OCI-LY3 (cell line): ENCODE data around the gene FOXL1.

ENCODE experiments used
- H2AFZ ChIP-seq: fragments of 200-600, 300-600 bp; shearing (Covaris generic); 2 replicates; pipeline ENCODE4 v1.6.0; 2014; ENCODE audit warnings: antibody characterized with exemption, low read depth, low read length
- H3K27ac ChIP-seq: fragments of 200-600, 300-600 bp; sonication (generic); 2 replicates; pipeline ENCODE4 v1.5.1; 2014; ENCODE audit warnings: mild to moderate bottlenecking, low read length, moderate library complexity, mixed read lengths
- H3K27me3 ChIP-seq: fragments of 200-600, 300-600 bp; sonication (generic); 2 replicates; pipeline ENCODE4 v1.6.1; 2014; ENCODE audit warnings: low read depth, low read length, mixed read lengths
- H3K36me3 ChIP-seq: fragments of 200-600, 300-600 bp; sonication (generic); replicated peaks from 2 replicates; pipeline ENCODE3; 2014; ENCODE audit warnings: low read depth, low read length, mixed read lengths
- H3K4me1 ChIP-seq: fragments of 300-600, 200-600 bp; sonication (generic); 2 replicates; pipeline ENCODE4 v1.6.1; 2014; ENCODE audit warnings: low read length, mixed read lengths
- H3K4me2 ChIP-seq: fragments of 200-600, 300-600 bp; sonication (generic); 2 replicates; pipeline ENCODE4 v1.6.1; 2014; ENCODE audit warnings: low read length, mixed read lengths
- H3K4me3 ChIP-seq: fragments of 300-600, 200-600 bp; sonication (generic); 2 replicates; pipeline ENCODE4 v1.5.1; 2014; ENCODE audit warnings: antibody characterized with exemption, mild to moderate bottlenecking, low read length, moderate library complexity
- H3K79me2 ChIP-seq: fragments of 300-600, 200-600 bp; shearing (Covaris generic); 2 replicates; pipeline ENCODE4 v1.6.1; 2014; ENCODE audit warnings: mild to moderate bottlenecking, low read length, mixed read lengths
- H3K9ac ChIP-seq: fragments of 300-600, 200-600 bp; shearing (Covaris generic); 2 replicates; pipeline ENCODE4 v1.6.0; 2014; ENCODE audit warnings: mild to moderate bottlenecking, low read length, moderate library complexity
- H3K9me3 ChIP-seq: fragments of 200-600, 300-600 bp; shearing (Covaris generic); 2 replicates; pipeline ENCODE4 v1.6.1; 2014; ENCODE audit warnings: low read length, mixed read lengths; ENCODE audit not compliant: insufficient read depth
- H4K20me1 ChIP-seq: fragments of 200-600, 300-600 bp; sonication (generic); 2 replicates; pipeline ENCODE4 v1.6.1; 2016; ENCODE audit warnings: low read length, mixed read lengths; ENCODE audit not compliant: insufficient read depth
- CTCF ChIP-seq: fragments of 200-600, 300-600 bp; sonication (generic); IDR thresholded peaks from 2 replicates; pipeline ENCODE4 v1.5.1; 2014; ENCODE audit warnings: antibody characterized with exemption, low read length, low read depth
- EZH2phosphoT487 ChIP-seq: fragments of 200-600 bp; shearing (Covaris generic); IDR thresholded peaks from 2 replicates; pipeline ENCODE4 v1.6.1; 2018; ENCODE audit warnings: antibody characterized with exemption, mixed run types, low read depth

Gene FOXL1

GRCh38 chr16:86619239-86619794 is 41.0 kb downstream of the FOXL1 start:
- H3K27me3 ChIP-seq, result no peaks in the 10 kb centered on the region
- H4K20me1 ChIP-seq, result no peaks in the 10 kb centered on the region
- no peak overlapping the region for H3K4me3 ChIP-seq
- no peaks in the 10 kb centered on the region for H3K4me1 ChIP-seq
- no peak overlapping the region for H3K4me2 ChIP-seq
- no peak for TF ChIP-seq CTCF
- no peaks in the 10 kb centered on the region for H3K79me2 ChIP-seq
- H3K36me3 ChIP-seq, result no peaks in the 10 kb centered on the region
- H2AFZ ChIP-seq, result no peak overlapping the region
- H3K9ac ChIP-seq, result no peak overlapping the region
- H3K27ac ChIP-seq, result no peak overlapping the region
- no peaks in the 10 kb centered on the region for H3K9me3 ChIP-seq

GRCh38 chr16:86620184-86620583 is 41.8 kb downstream of the FOXL1 start:
- no peaks in the 10 kb centered on the region for H4K20me1 ChIP-seq
- TF ChIP-seq CTCF (no peak), EZH2phosphoT487 (no peak)
- H3K4me3 ChIP-seq, result no peak overlapping the region
- H3K79me2 ChIP-seq, result no peaks in the 10 kb centered on the region
- H2AFZ ChIP-seq, result no peak overlapping the region
- H3K27ac ChIP-seq, result no peak overlapping the region
- no peaks in the 10 kb centered on the region for H3K36me3 ChIP-seq
- no peaks in the 10 kb centered on the region for H3K4me1 ChIP-seq
- H3K27me3 ChIP-seq, result no peaks in the 10 kb centered on the region
- H3K9me3 ChIP-seq, result no peaks in the 10 kb centered on the region
- H3K9ac ChIP-seq, result no peak overlapping the region
- H3K4me2 ChIP-seq, result no peak overlapping the region

DNA sequence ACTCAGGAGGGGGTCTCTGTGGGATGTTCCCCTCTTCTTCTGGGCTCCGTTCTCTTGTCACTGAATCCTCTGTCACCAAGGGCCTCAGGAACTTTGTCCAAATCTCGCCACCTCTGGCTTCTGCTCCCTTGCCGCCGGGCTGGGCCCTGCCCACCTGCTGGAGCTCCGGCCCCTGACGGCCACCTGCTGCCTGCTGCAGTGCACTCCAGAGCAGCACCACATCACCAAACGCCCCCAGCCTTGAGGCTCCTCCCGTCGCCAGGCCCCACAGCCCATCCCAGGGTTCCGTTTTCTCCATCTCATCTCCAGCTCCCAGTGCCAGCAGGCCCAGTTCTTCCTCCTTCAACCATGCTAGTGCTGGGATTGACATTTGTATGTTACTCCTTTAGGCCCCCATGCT is 43.6 kb downstream of the FOXL1 start:
- no peak overlapping the region for H3K27ac ChIP-seq
- no peaks in the 10 kb centered on the region for H3K9me3 ChIP-seq
- H2AFZ ChIP-seq, result no peak overlapping the region
- no peaks in the 10 kb centered on the region for H4K20me1 ChIP-seq
- H3K27me3 ChIP-seq, result no peaks in the 10 kb centered on the region; the same call in 1 of the 2 replicates
- no peak overlapping the region for H3K9ac ChIP-seq
- H3K79me2 ChIP-seq, result no peaks in the 10 kb centered on the region
- H3K36me3 ChIP-seq, result no peaks in the 10 kb centered on the region
- no peak overlapping the region for H3K4me3 ChIP-seq
- no peak overlapping the region for H3K4me2 ChIP-seq
- no peak for TF ChIP-seq CTCF
- TF ChIP-seq EZH2phosphoT487, result no peak
- H3K4me1 ChIP-seq, result no peaks in the 10 kb centered on the region

GRCh38 chr16:86622700-86623615 is 44.6 kb downstream of the FOXL1 start:
- no peaks in the 10 kb centered on the region for H3K79me2 ChIP-seq

More at GRCh38 chr16:86622700-86623615, 44.6 kb downstream of the FOXL1 start:
- H3K4me2 ChIP-seq, result no peak overlapping the region
- H3K4me1 ChIP-seq, result no peaks in the 10 kb centered on the region
- TF ChIP-seq CTCF, result no peak
- TF ChIP-seq EZH2phosphoT487, result no peak
- peaks cover 3% of the 10 kb centered on the region; the same call in 1 of the 2 replicates for H3K27me3 ChIP-seq
- H3K36me3 ChIP-seq, result no peaks in the 10 kb centered on the region
- H3K4me3 ChIP-seq, result no peak overlapping the region
- H3K9me3 ChIP-seq, result no peaks in the 10 kb centered on the region
- H3K9ac ChIP-seq, result no peak overlapping the region
- H4K20me1 ChIP-seq, result no peaks in the 10 kb centered on the region
- no peak overlapping the region for H3K27ac ChIP-seq
- H2AFZ ChIP-seq, result no peak overlapping the region
